Pancreas (tissue), 10 donors: Measurements from ENCODE around the gene NBEA. TPM values are rescaled to one million over a fixed set of nuclear protein-coding genes. Genes with fewer than 3 reads are reported as not detected.

ENCODE experiments used
- ATAC-seq, 4 donors: fragments of 200-7000 bp; cut with Tn5 transposase; one replicate each; pipeline versions ENCODE4 v1.8.0 to v1.9.1; 2020; ENCODE audit warnings: mild to moderate bottlenecking in 4 of 4, moderate library complexity in 4 of 4
- DNase-seq, 6 donors: peaks; one replicate each; pipeline ENCODE4 v3.0.0-alpha.2; 2020
- FAIRE-seq: peaks from 2 replicates; lab custom pipeline; 2012; peaks lifted over from hg19 to GRCh38; lab: Jason Lieb, UNC
- H3K27ac ChIP-seq, 4 donors: fragments of 200-600 bp; sonication (generic); 1 replicate in 3 of 4; 2 replicates in 1 of 4; pipeline versions ENCODE4 v1.5.0 to v1.8.0; 2020
- H3K27me3 ChIP-seq, 4 donors: fragments of 200-600 bp; one replicate each; pipeline ENCODE4 v1.8.0; 2021
- H3K36me3 ChIP-seq, 3 donors: fragments of 200-600 bp; sonication (generic) in 1 of 3; one replicate each; pipeline versions ENCODE4 v1.5.0 to v1.8.0; 2020 to 2021
- H3K4me1 ChIP-seq, 3 donors: fragments of 200-600 bp; one replicate each; pipeline ENCODE4 v1.8.0; 2021
- H3K4me3 ChIP-seq, 4 donors: fragments of 200-600 bp; sonication (generic) in 2 of 4; one replicate each; pipeline versions ENCODE4 v1.5.0 to v1.8.0; 2020 to 2021
- H3K9me3 ChIP-seq, 4 donors: fragments of 200-600 bp; one replicate each; pipeline ENCODE4 v1.8.0; 2021
- WGBS, 2 donors: extraction: QIAGEN DNeasy Blood & Tissue Kit; methylation state at CpG; one replicate each; pipeline ENCODE4 v1.1.7; 2013; 5-methylcytosine and 5-hydroxymethylcytosine counted together
- intact Hi-C, 3 donors: fragments of 100-400 bp; cut with DNase I; formaldehyde crosslinking; loops; one replicate each; pipeline versions ENCODE4 v1.11.1 to v1.14.2; 2022
- polyA plus RNA-seq, 2 donors: library from polyadenylated mRNA; stranded (reverse); fragments of 200-250 nt; gene quantifications; one replicate each; pipeline ENCODE4 v1.2.3, GENCODE V29; 2013
- total RNA-seq, 6 donors: library from RNA; stranded (reverse); fragmentation: NEBNext Ultra II Directional in 4 of 6; extraction: Animal tissue kit (Norgen Biotek cat#: 25700) in 4 of 6; gene quantifications; one replicate each; pipeline versions ENCODE4 v1.2.1 to v1.2.4, GENCODE V29; 2021 to 2023
- TF ChIP-seq, protein P1 (sequence below), 4 donors: fragments of 200-600 bp; sonication (generic) in 3 of 4; IDR thresholded peaks; one replicate each; pipeline versions ENCODE4 v1.5.0 to v1.8.0; 2021; ENCODE audit warnings: antibody characterized with exemption in 4 of 4
- donor health status: healthy with polysubstance abuse.
- donor health status: DM: no; HTN: no; CAD: no; lungs with moderate emphysema.
- donor health status: DM: no; HTN: no; CAD: no.
- donor health status: control.
- donor health status: control.
- donor health status: Bipolar disorder and iron deficiency.
- donor health status: DM: yes; HTN: yes; CAD: no.
- donor health status: DM: no; HTN: no; CAD: no.
- donor health status: DM: no; HTN: no; CAD: no.
- donor health status: DM: yes; HTN: yes; CAD: no.

NBEA gene
- total and polyA plus RNA-seq, 8 donors, result 2.4 to 10.4 (median 4.8) TPM

DNA sequence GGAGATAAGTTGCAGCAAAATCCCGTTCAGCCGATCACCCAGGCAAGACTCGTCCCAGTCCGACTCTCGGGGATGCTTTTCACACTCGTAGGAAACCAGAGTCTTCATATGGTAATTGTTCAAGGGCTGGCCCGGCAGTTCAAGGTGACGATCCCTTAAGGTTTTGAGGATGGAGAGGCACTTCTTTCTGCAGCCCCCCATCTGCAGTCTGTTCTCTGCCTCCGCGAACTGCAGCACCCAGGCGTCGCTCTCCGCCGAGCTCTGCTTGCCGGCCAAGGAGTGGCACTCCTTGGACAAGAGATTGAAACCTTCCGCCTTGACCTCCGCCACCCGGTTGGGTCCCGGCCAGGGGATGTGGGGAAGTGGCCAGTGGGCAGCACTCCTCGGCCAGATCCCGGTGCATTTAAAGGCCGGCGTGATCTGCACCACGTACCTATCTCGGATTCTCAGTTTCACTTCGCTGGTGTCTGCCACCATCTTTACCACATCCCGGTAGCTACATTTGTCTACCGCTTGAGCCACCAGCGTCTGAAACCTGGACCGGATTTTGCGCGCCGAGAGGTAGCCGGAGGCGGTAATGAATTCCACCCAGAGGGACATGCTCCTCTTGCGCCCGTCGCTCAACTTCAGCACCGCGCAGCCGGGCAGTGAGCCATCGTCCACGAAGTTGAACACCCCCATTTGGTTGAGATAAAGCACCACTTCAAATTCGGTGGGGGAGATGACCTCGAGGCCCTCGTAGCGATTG lies 533.3 kb downstream of the NBEA start:
- H3K4me1 ChIP-seq, result no peaks in the 10 kb centered on the region
- intact Hi-C loops, result no loop called here
- no peaks in the 10 kb centered on the region for H3K36me3 ChIP-seq
- ATAC-seq, result peak in 1 of 4 donors; percentile 38
- H3K27ac ChIP-seq, result no peak overlapping the region
- no peaks in the 10 kb centered on the region for H3K27me3 ChIP-seq
- TF ChIP-seq, protein P1, sequence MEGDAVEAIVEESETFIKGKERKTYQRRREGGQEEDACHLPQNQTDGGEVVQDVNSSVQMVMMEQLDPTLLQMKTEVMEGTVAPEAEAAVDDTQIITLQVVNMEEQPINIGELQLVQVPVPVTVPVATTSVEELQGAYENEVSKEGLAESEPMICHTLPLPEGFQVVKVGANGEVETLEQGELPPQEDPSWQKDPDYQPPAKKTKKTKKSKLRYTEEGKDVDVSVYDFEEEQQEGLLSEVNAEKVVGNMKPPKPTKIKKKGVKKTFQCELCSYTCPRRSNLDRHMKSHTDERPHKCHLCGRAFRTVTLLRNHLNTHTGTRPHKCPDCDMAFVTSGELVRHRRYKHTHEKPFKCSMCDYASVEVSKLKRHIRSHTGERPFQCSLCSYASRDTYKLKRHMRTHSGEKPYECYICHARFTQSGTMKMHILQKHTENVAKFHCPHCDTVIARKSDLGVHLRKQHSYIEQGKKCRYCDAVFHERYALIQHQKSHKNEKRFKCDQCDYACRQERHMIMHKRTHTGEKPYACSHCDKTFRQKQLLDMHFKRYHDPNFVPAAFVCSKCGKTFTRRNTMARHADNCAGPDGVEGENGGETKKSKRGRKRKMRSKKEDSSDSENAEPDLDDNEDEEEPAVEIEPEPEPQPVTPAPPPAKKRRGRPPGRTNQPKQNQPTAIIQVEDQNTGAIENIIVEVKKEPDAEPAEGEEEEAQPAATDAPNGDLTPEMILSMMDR (IDR thresholded peaks at IDR 0.05), result no peak
- 72 to 73% methylated on average over 47 of the region's 47 CpGs for WGBS, 2 donors
- peak overlapping the region in 1 of 4 donors; percentile 22 for H3K4me3 ChIP-seq
- DNase-seq, result peak in 1 of 6 donors; percentile 51
- H3K9me3 ChIP-seq, result no peaks in the 10 kb centered on the region
- FAIRE-seq, result no peak

DNA sequence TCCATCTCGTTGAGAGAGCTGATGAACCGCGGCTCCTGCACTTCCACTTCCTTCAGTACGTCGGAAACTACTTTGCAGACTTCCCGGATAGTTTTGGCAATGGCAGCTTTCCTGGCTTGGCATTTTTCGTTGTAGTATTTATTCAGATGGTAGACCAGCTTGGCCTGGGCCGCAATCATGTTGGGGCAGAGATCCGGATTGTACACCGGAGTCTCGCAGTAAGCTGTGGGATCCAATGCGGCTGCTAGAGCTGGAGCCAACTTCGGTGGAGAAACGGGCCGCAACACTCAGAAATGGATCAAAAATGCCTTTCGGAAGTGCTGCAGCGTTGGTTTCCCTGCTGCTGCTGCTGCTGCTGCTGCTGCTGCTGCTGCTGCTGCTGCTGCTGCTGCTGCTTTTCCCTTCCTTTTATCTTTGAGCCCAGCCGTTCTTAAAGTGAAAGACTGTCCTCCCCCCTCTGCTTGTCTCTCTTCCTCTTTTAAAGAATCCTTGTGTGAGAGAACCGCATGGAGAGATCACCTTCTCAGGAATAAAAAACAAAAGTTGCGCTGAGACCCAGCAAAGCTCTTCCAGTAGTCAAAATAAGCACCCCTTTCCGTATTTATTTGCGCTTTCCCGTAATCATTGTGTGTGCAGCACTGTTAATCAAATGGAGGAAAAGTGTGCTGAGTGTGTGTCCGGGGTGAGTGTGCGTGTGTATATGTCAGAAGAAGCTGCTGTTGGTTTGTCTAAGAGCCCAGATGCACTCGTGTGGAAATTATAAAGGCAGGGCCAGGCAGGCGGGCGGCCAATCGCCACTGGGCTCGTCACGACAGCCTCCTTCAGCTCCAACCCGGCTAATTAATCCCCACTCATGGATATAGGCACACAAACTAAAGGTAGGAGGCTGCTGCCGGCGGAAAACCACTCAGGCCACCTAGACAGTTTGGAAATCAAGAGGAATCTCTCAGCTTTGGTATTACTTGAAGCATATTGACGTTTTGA lies 534.2 kb downstream of the NBEA start, which contains the start of gene MAB21L1:
Gene MAB21L1, minus strand, starts transcription at position 730 of the 984 bp plus-strand sequence. Its CDS starts 551 bp downstream, at position 179.
- peak in 1 of 4 donors; percentile 40 for ATAC-seq
- no peaks in the 10 kb centered on the region for H3K36me3 ChIP-seq
- H3K4me3 ChIP-seq, result peak within 1 kb of the TSS in 1 of 4 donors; percentile 22
- DNase-seq, result no peak
- H3K27me3 ChIP-seq, result no peaks in the 10 kb centered on the region
- no peaks in the 10 kb centered on the region for H3K4me1 ChIP-seq
- H3K9me3 ChIP-seq, result no peaks in the 10 kb centered on the region
- no peak within 1 kb of the TSS for H3K27ac ChIP-seq
- no peak for FAIRE-seq
- TF ChIP-seq, protein P1 (IDR thresholded peaks at IDR 0.05), result no peak
- intact Hi-C loops, result no loop called here
- WGBS, 2 donors, result 79 to 81% methylated on average over 35 of the region's 35 CpGs

DNA sequence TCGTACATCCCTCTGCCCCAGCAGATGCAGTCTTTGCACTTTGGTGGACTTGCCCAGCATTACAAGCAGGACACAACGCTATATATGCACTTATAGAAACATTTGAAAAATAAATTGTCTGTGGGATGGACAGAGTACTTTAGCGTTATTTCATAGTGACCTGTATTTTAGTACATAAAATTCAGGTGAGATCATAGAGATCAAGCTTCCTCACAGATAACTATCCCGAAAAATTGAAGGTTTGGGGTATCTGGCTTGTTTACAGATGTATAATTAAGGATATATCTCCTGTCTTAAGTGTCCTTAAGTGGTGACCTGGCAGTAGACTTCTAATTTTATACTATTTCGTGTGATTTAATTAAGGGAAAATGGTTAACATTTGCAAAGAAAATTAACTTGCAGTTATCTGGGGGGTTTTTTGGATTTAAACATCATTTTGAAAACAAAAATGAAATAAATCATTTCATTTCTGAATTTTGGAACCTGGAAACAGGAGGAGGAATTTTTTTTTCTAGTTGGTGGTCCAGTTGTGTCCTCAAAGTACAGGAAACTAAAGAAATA lies 535.4 kb downstream of the NBEA start:
- no peak for DNase-seq
- TF ChIP-seq, protein P1 (IDR thresholded peaks at IDR 0.05), result no peak
- Histone ChIP-seq H3K36me3 (no peaks in the 10 kb centered on the region), H3K9me3 (no peaks in the 10 kb centered on the region), H3K4me3 (no peak overlapping the region), H3K27me3 (peaks cover 0 to 3% (median 0%) of the 10 kb centered on the region in 4 donors), H3K27ac (no peak overlapping the region), H3K4me1 (no peaks in the 10 kb centered on the region)
- WGBS, 2 donors, result 81% methylated on average over 5 of the region's 5 CpGs
- ATAC-seq, result no peak
- intact Hi-C loops, result no loop called here
- FAIRE-seq, result no peak

DNA sequence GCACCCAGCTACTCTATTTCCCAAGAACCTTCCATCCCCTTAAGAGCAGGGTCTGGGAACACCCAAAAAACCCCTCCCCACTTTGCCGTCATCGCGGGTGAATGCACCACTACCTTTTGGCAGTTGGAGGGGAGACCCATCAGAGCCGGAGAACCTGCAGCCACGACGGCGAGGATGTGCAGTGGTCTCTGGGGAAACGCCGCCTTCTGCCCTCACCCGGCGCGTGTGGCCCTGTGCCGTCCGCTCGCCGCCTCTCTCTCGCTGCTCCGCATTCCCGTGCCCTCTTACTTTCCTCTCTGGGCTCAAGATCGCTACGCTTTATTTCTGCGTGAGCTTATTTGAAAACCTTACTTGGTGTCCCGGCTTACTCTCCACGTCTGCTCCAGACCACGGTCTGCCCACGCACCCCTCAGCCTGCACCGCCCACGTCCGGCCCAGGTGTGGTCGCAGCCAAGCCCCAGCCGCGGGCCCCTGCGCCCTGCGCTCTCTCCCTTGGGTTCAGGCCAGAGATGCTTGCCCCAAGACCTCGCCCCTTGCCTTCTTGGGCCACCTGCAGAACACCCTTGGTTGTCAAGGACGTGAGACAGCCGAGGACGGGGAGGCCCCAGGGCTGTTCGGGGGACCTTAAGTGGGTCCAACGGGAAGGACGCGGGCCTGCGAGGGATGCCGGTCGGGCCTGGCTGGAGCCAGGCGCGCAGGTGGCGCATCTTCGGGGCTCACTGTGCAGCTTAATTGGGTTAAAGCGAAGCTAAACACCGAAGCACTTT lies 536.4 kb downstream of the NBEA start:
- WGBS, 2 donors, result 73 to 77% methylated on average over 51 of the region's 51 CpGs

More for the DNA sequence above, 536.4 kb downstream of the NBEA start:
- Histone ChIP-seq H3K27ac (no peak overlapping the region), H3K9me3 (no peaks in the 10 kb centered on the region), H3K36me3 (no peaks in the 10 kb centered on the region), H3K4me3 (no peak overlapping the region), H3K4me1 (no peaks in the 10 kb centered on the region), H3K27me3 (peaks cover 0 to 4% (median 0%) of the 10 kb centered on the region in 4 donors)
- intact Hi-C loops, result no loop called here
- TF ChIP-seq, protein P1 (IDR thresholded peaks at IDR 0.05), result no peak
- FAIRE-seq (no peak), ATAC-seq (no peak), DNase-seq (peak in 1 of 6 donors; percentile 47)
